Gastroesophageal sphincter (tissue), 4 donors: Measurements from ENCODE around the gene NOL11. TPM values are rescaled to one million over a fixed set of nuclear protein-coding genes. Genes with fewer than 3 reads are reported as not detected.
"Not testable (repeated sequence)": the region's sequence is repeated elsewhere in the genome, so short reads cannot be mapped to it uniquely, and the experiment has no call there.

ENCODE experiments used
- ATAC-seq: fragments of 150-250 bp; one replicate; pipeline ENCODE4 v1.9.1; 2016; ENCODE audit warnings: mild to moderate bottlenecking, moderate library complexity
- H3K27ac ChIP-seq, 4 donors: fragments of 200-600 bp; sonication (generic) in 3 of 4; 1 replicate in 3 of 4; 2 replicates in 1 of 4; pipeline ENCODE4 v1.5.1; 2016 to 2019
- H3K27me3 ChIP-seq: fragments of 200-600 bp; sonication (generic); one replicate; pipeline ENCODE4 v1.5.1; 2019
- H3K36me3 ChIP-seq, 2 donors: fragments of 200-600 bp; sonication (generic); one replicate each; pipeline ENCODE4 v1.5.1; 2019; ENCODE audit warnings: control low read depth in 1 of 2
- H3K4me1 ChIP-seq, 3 donors: fragments of 200-600 bp; sonication (generic); 1 replicate in 2 of 3; 2 replicates in 1 of 3; pipeline ENCODE4 v1.5.1; 2016 to 2019; ENCODE audit warnings: control low read depth in 2 of 3
- H3K4me3 ChIP-seq, 2 donors: fragments of 200-600 bp; sonication (generic); one replicate each; pipeline ENCODE4 v1.5.1; 2019; ENCODE audit warnings: mild to moderate bottlenecking in 1 of 2, moderate library complexity in 1 of 2
- H3K9me3 ChIP-seq, 3 donors: fragments of 200-600 bp; sonication (generic); one replicate each; pipeline ENCODE4 v1.5.1; 2017 to 2019; ENCODE audit warnings: control low read depth in 2 of 3
- CTCF ChIP-seq, 4 experiments: fragments of 200-600 bp in 2 of 4; fragments of 450-650 bp in 2 of 4; sonication (generic) in 1 of 4; IDR thresholded peaks; one replicate each; pipeline ENCODE4 v1.5.1; 2017 to 2019; ENCODE audit warnings: antibody characterized with exemption in 4 of 4, mild to moderate bottlenecking in 2 of 4, moderate library complexity in 2 of 4
- EP300 ChIP-seq: sonication (generic); formaldehyde crosslinking; IDR thresholded peaks from one replicate; pipeline ENCODE4 v1.6.1; 2017; ENCODE audit warnings: antibody characterized with exemption, mild to moderate bottlenecking
- POLR2A ChIP-seq, 2 donors: fragments of 450-650 bp; IDR thresholded peaks; one replicate each; pipeline ENCODE4 v1.6.1; 2017; ENCODE audit warnings: antibody characterized with exemption in 2 of 2, mild to moderate bottlenecking in 2 of 2, moderate library complexity in 1 of 2
- POLR2AphosphoS5 ChIP-seq: sonication (generic); formaldehyde crosslinking; IDR thresholded peaks from one replicate; pipeline ENCODE4 v1.6.1; 2017; ENCODE audit warnings: antibody characterized with exemption
- whole genome bisulfite sequencing, 2 donors: methylation state at CpG; one replicate each; pipeline ENCODE4 v1.1.5; 2018; ENCODE audit warnings: low coverage in 1 of 2; 5-methylcytosine and 5-hydroxymethylcytosine counted together
- total RNA-seq, 4 donors: library from RNA; depleted of rRNA; stranded (reverse); fragments of >200 nt; gene quantifications; one replicate each; pipeline ENCODE4 v1.1.0, GENCODE V29; 2016

The NOL11 gene
- total RNA-seq, 4 donors from 2014 or later, result 20.5 to 26.2 (median 22.6) TPM

- WGBS, 2 donors, result 50 to 74% methylated on average over 2 of the region's 2 CpGs
- H3K27me3 ChIP-seq, result no peaks in the 10 kb centered on the region
- no peak for ATAC-seq
- TF ChIP-seq CTCF (IDR thresholded peaks at IDR 0.05), result no peak
- no peak for TF ChIP-seq POLR2AphosphoS5
- H3K4me3 ChIP-seq, result no peak overlapping the region
- peaks cover 0 to 6% (median 0%) of the 10 kb centered on the region in 3 donors for H3K4me1 ChIP-seq
- no peak overlapping the region for H3K27ac ChIP-seq
- peaks cover 2 to 90% of the 10 kb centered on the region in 2 donors for H3K36me3 ChIP-seq
- H3K9me3 ChIP-seq, result no peaks in the 10 kb centered on the region
These were observed 30.0 kb downstream of the NOL11 start for GRCh38 chr17:67747681-67748235.

- Histone ChIP-seq H3K36me3 (peaks cover 0 to 72% of the 10 kb centered on the region in 2 donors), H3K4me1 (peaks cover 0 to 6% (median 0%) of the 10 kb centered on the region in 3 donors), H3K27ac (no peak overlapping the region), H3K9me3 (no peaks in the 10 kb centered on the region), H3K27me3 (no peaks in the 10 kb centered on the region), H3K4me3 (no peak overlapping the region)
- 93 to 94% methylated on average over 3 to 4 of the region's 4 CpGs for WGBS, 2 donors
- no peak for ATAC-seq
- no peak for TF ChIP-seq POLR2A (IDR thresholded peaks at IDR 0.05)
- no peak for TF ChIP-seq POLR2AphosphoS5
- TF ChIP-seq CTCF (IDR thresholded peaks at IDR 0.05), result no peak
- no peak for TF ChIP-seq EP300
These were observed 32.3 kb downstream of the NOL11 start for GRCh38 chr17:67750067-67750466.

- Histone ChIP-seq H3K9me3 (no peaks in the 10 kb centered on the region), H3K27ac (no peak overlapping the region), H3K27me3 (no peaks in the 10 kb centered on the region), H3K4me3 (no peak overlapping the region), H3K36me3 (peaks cover 0 to 59% of the 10 kb centered on the region in 2 donors), H3K4me1 (peaks cover 0 to 6% (median 0%) of the 10 kb centered on the region in 3 donors)
- WGBS, 2 donors, result 75% methylated on average over 5 of the region's 9 CpGs; no CpG with 5 or more reads in 1 of the 2 donors
- no peak for ATAC-seq
- no peak for TF ChIP-seq POLR2AphosphoS5
- no peak for TF ChIP-seq EP300
- TF ChIP-seq POLR2A (IDR thresholded peaks at IDR 0.05), result no peak
- no peak for TF ChIP-seq CTCF (IDR thresholded peaks at IDR 0.05)
These were observed 33.7 kb downstream of the NOL11 start for GRCh38 chr17:67751101-67752074.

GRCh38 chr17:67752160-67752559 is 34.4 kb downstream of the NOL11 start:
- WGBS, 2 donors, result 86 to 93% methylated on average over 3 of the region's 3 CpGs
- H3K36me3 ChIP-seq, result peaks cover 0 to 51% of the 10 kb centered on the region in 2 donors

GRCh38 chr17:67753026-67753425 is 35.3 kb downstream of the NOL11 start:
- WGBS, 2 donors, result 86 to 89% methylated on average over 7 to 9 of the region's 10 CpGs
- H3K4me1 ChIP-seq, result no peaks in the 10 kb centered on the region

More at GRCh38 chr17:67752160-67752559, 34.4 kb downstream of the NOL11 start:
- H3K4me3 ChIP-seq, H3K27ac ChIP-seq, ATAC-seq, H3K27me3 ChIP-seq, H3K9me3 ChIP-seq, H3K4me1 ChIP-seq: not testable (repeated sequence)

More at GRCh38 chr17:67753026-67753425, 35.3 kb downstream of the NOL11 start:
- Histone ChIP-seq H3K27ac (no peak overlapping the region), H3K4me3 (no peak overlapping the region), H3K9me3 (no peaks in the 10 kb centered on the region), H3K36me3 (peaks cover 0 to 42% of the 10 kb centered on the region in 2 donors), H3K27me3 (no peaks in the 10 kb centered on the region)
- ATAC-seq, result no peak
- no peak for TF ChIP-seq POLR2AphosphoS5
- TF ChIP-seq EP300, result no peak
